HG03097 (cell line): ENCODE results near the gene TET3.

Experiments used
- ATAC-seq: cut with Tn5 transposase; IDR thresholded peaks from one replicate; pipeline ENCODE4 v1.9.1; 2021; ENCODE audit not compliant: unreplicated experiment, low FRiP score

TET3 gene

DNA sequence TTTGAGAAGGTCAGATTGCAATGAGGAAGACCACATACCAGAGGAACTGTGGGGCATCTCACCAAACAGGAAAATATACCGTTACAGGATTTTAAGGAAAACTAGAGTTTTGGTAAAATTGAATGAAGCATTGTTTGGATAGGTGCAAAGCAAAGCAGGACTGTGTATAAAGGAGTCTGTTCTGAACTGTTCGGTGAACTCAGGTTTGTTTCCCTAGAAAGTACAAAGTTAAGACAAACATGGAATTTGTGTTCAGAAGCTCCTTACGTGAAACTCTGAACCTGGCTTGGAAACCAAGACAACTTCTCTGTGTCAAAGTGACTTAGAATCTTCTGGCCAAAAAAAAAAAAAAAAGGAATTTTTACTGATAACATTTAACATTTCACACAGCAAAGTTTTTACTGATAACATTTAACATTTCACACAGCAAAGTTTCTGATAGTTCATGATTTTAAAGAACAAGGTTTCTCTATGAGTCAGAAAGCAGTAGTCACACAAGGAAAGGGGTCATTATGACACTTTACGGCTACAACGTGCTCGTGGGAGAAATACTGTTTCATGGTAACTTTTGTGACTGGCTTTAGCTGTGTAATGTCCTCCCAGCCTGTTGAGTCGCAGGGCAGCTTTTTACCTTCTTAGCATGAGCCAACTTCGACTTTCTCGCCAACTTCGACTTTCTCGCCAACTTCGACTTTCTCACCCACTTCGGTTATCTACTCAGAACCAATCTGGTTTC lies 21.2 kb upstream of the TET3 start:
- no peak for ATAC-seq

DNA sequence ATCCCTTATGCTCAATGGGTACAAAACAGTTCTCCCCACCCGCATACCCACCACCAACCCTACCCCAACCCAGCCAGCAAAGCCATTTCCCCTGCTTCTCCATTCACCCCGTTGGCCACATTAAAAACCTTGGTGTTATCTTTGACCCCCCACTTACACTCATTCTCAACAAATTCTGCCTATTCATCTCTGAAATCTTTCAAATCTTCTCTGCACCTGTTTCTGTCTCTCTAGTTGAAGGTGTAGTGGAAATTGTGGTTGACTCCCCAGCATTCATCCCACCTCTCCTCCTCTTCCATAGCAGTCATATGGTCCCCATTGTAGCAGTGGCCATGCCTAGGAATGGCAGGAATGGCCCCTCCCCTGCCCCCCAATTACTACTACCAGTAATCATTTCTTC lies 20.5 kb upstream of the TET3 start:
- no peak for ATAC-seq

DNA sequence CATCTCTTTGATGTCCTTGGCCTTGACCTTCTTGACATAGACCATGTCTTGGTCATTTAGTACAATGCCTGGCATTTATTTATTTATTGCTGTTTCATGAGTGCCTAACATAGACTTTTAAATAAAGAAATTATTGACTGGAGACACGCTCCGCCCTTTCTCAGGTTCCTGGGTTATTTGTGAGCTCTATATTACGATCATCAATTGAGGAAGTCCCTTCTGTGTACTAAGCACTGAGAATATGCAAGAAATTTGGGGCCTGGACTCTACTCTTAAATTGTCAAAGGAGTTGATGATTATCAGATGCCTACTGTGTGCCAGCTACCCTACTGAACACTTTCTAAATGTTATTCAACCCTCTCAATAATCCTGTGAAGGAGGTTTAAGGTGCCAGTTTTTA lies 19.7 kb upstream of the TET3 start:
- no peak for ATAC-seq

DNA sequence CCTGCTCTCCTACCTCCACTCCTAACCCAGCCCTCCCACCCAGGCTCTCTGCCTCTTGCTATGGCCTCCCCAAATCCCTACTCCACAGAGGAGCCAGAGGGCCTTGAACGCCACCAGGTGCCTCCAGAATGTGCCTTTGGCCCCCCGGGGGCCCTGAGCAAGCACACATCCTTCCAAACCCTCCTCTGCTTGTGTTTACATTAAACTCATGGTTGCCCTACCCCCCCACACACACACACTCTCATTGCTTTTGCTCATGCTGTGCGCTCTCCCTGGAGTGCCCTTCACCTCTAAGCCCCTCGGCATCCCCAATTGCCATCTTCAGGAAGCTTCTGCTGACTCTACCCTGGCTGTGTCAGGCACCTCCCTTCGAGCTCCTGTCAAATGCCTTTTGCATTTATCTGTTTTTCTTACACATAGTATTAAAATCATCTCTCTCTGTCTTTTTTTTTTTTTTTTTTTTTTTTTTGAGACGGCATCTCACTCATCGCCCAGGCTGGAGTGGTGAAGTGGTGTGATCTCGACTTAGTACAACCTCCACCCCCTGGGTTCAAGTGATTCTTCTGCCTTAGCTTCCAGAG lies 16.3 kb upstream of the TET3 start:
- ATAC-seq: no peak

DNA sequence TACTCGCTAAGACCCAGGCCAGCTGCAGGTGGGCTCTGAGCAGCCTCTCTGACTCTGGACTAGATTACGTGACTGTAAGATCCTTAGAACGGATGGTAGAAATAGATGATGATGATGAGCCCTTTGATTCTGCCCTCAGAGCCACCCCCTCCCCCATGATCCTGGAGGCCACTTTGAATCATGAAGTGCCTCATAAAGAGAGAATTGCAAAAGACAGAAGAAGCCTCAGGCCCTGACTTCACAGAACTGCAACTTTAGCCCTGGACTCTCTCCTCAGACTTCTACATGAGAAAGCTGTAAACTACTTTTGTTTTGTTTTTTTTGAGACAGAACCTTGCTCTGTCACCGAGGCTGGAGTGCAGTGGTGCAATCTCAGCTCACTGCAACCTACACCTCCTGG lies 15.4 kb upstream of the TET3 start:
- ATAC-seq: no peak

DNA sequence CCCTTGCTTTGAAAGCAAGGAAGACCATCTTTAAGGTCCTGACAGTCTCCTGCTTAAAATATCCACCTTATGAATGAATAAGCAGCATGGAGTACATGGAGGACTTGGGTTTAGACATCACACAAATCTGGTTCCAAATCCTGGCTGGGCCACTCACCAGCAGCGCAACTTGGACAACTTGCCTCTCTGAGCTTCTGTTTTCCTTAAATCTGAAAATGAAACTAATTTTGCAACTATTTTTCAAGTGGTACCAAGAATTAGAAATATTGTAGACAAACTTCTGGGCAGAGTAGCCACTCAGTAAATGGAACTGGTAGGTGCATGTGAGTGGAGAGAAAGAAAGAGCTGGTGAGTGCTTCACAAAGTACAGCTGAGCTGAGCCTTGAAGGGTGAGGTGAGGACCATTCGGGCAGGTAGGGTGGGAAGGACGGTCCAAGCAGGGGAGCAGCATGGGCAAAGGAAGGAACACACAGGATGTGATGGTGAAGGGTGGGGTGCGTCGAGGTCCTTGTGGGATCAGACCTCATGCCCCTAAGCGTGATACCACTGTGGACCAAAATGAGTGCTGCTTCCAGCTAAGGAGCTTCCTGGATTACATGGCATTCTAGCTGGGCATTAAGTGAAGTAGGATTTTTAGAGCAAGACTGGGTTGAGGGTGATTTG lies 14.4 kb upstream of the TET3 start:
- no peak for ATAC-seq

DNA sequence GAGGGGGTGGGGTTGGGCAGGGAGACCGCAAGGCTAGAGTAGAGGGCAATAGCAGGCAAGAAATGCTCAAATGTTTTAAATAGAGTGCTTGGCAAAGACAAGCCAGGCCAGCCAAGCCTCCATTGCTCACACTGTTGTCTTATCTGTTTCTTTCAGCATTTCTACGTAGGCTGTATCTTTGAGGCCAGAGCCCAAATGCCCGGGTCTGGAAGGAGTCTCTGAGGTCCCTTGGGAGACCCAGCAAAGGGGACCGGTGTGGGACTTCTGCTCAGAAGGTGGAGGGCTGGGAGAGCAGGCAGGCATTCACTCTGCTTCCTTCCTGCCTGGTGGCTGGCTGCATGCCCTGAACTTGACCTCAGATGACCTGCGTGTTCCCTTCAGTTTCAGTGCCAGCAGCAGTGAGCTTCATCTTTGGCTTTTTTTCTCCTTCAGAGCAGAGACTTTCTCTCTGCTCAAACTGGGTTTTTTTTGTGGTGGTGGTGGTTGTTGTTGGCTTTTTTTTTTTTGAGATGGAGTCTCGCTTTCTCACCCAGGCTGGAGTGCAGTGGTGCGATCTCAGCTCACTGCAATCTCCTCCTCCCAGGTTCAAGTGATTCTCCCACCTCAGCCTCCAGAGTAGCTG lies 13.7 kb upstream of the TET3 start:
- ATAC-seq: peak; percentile 71

DNA sequence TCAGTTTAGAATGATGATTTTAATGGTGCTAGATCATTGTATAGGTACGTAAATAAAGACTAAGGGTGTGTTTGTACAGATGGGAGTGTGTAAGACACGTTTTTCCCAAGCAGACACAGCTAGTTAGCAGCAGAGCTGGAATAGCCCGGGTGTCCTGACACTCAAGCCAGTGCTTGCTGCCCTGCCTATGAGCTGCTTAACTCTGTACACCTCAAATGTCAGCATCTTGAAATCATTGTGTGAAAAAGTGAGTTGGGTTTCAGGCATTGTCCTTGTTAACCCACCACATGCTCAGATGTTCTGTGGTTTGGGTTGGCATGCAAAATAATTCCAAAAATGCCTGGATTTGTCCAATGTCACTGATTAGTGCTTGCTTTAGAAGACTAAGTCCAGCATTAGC lies 13.0 kb upstream of the TET3 start:
- ATAC-seq: no peak

DNA sequence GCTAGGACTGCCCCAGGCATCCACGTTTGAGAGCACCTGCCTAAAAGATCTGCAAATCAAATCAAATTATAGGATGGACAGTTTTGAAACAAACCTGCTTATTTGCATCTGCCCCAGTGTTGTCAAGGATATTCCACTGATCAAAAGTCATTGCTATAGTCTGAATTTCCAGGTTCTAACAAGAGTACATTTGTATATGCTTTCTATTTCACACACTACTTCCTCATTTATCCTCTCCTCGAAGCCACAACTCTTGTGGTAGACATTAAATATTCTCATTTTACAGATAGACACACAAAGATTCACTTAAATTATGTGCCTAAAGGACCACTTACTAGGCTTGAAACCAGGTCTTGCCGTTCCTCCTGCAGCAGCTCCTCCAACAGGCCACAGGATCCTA lies 11.9 kb upstream of the TET3 start:
- no peak for ATAC-seq

DNA sequence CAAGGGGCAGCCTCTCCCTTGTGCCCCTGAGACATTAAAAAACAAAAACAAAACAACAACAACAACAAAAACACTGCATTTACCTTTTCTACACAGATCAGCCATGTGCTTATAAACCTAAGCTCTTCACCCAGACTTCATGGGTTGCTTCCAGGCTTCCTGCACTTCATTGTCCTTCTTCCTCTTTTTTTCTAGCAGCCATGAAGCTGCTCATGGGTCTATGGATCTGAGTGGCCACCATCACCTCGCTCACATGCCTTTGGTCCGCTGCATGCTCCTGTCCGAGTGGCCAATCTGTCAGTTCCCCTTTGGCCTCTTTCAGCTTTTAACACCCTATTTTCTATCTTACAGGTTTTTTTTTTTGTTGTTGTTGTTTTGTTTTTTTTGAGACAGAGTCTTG lies 9.0 kb upstream of the TET3 start:
- ATAC-seq: no peak

DNA sequence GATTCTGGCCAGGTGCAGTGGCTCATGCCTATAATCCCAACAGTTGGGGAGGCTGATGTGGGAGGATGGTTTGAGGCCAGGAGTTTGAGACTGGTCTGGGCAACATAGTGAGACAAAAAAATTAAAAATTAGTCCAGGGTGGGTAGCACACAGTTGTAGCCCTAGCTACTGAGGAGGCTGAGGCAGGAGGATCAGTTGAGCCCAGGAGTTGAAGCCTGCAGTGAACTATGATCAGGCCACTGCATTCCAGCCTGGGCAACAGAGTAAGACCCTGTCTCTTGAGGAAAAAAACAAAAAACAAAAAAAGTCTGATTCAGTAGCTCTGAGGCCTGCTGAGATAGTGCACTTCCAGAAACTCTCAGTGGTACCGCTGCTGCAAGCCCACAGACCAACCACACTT lies 7.9 kb upstream of the TET3 start:
- no peak for ATAC-seq

DNA sequence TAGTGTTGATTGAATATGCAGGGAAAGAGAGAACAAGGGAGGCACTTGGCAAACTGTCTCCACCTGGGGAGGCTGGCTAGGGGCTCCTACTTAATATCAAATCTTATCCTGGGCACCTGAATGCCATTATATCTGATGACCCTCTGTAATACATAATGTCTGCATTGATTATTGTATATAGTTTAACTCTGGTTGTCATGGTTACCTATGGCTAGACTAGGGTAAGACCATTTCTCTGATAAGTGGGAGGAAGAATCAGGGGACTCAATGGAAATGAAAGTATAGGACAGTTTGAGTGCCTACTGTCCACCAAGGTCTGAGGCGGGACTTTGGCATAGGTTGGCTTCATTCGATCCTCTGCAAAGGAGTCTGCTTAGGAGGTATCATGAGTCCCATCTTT lies 7.2 kb upstream of the TET3 start:
- ATAC-seq: no peak

DNA sequence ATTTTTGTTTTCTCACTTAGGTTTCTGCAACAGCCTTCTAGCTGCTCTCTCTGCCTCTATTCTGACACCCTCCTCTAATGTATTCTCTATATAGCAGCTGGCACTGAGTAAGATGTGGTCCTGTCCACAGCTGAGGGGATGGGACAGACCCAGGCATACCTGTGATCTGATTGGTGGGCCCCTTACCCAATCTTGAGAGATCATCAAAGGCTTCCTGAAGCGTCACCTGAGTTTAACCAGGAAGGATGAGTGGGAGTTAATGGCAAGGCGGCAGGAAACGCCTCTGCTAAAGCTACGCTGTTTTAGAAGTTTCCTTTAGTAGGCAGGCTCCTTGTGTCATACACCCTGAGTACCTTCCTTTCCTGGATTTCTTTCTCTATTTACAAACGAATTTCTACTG lies 5.7 kb upstream of the TET3 start:
- ATAC-seq: no peak

DNA sequence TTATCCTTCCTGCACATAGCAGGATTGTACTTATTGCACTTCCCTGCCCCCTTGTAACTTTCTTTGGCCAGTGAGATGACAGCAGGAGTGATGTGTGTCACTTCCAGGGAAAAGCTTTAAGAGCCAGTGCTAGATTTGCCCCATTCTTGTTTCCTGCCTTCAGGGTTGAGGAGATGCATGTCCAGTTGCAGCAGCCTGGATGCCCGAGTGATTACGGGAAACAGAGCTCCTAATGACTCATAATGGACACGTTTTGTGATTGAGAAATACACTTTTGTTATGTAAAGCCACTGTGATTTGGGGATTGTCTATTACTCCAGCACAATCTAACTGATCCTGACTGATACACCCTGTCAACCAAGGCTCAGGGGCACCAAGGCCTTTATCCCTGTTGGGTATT lies 5.0 kb upstream of the TET3 start:
- no peak for ATAC-seq

DNA sequence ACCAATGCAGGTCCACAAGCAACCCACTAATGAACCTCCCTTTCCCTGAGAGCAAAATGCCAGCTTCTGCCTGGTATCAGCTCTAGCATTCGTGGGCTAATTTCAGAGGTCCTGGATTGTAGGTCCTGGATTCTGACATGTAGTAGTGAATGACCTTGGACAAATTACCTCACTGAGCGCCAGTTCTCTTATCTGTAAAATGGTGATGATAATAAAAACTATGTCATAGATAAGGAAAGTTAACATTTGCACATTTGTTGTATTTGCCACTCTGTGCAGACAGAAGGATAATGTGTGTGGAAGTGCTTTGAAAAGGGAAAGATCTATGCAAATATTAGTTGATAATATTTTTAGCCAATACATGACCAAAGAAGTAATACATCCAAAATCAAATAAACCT lies 4.1 kb upstream of the TET3 start:
- no peak for ATAC-seq

DNA sequence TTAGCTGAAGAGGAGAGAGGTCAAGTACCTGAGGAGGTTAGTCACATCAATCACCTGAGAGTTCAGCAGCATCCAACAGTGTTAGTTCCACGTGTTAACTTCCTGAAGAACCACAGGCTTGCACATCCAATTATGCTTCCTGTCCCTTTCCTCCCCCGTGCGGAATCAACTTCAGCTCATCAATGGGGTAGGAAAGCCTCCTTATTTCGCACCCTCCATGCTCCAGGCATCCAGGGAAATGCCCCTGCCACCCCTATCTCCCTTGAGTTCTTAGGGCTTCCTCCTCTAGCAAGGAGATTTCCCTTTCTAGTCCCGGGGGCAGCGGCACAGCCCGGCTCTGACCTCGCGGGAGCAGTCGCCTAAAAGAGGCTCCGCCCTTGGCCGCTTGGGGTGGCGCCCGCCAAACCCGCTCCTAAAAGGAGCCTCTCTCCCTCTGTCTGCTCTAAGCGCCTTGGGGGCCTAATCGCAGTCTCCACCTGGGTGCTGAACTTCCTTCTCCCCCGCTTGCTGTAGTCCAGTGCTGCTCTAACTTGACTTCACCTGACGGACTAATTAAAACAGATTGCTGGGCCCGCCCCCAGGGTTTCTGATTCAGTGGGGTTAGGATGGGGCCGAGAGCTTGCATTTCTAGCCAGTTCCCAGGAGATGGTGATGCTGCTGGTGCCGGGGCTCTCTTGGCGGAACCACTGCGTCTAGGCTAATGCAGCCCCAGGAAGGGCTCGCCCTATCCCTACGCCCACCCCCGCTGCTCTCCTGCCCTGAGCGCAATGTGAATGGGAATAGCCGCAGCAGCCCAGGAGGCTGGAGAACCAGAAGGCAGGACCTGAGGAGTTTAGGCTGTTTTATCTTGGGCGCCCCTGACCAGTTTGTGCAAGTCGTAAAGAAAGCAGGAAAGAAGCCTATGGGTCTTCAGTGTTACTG lies 3.4 kb upstream of the TET3 start:
- ATAC-seq: no peak

DNA sequence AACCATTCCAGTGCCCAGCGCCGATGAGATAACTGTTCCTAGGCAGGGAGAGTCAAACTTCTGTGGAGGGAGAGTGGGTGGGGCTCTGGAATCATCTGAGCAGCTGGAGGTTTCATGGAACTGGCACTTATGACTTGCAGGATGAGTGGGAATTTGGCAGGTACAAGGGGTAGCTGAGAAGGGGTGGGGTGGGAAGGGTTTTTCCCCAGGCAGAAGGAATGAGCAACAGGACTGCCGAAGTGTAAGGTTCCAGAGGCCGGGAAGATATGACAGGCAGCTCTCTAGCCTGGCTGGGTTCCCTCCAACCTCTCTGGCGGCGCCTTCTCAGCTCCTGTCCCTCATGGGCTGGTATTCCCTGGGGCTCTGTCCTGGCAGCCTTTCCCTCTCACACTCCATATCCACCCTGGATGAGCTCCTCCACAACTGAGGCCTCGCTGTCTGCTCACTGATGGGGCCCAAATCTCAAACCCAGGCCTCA lies 2.5 kb upstream of the TET3 start:
- no peak for ATAC-seq

DNA sequence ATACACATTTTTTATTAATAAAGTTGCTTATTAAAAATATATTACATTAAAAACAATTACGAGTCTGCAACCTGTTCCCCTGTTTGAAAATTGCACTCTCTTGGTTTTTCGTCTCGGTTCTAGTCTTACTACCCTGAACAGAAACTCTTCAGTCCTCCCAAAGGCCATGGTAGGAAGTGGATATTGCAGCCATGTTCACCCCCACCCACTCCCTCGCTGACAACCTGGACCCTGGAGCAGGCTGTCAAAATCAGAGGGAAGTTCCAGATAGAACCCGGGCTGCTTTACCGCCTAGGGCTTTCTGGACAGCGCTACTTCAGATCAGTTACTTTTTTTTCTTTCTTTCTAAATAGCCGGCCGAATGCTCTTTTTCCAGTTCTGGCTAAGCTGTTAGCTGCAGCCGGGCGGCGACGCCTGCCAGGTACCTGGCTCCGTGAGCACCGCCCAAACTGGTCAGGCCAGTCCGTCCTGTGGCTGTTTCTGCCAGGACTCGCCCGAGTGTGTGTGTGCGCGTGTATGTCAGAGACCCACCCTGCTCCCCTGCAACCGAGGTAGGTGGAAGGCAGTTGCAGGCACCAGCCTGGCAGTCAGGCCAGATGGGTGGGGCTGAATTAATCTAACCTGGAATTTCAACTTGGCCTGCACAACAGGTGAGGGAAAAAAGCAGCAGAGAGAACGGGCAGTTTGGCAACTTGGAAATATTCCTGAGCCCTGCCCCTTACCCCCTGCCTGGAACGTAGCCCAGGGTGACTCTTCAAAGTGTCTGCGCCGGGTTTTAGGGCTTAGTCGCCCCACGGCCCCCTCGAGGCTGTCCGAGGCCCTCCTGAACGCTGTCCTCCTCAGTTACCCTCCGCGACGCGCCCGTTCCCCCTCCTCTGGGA lies 1.1 kb upstream of the TET3 start:
- ATAC-seq: no peak

DNA sequence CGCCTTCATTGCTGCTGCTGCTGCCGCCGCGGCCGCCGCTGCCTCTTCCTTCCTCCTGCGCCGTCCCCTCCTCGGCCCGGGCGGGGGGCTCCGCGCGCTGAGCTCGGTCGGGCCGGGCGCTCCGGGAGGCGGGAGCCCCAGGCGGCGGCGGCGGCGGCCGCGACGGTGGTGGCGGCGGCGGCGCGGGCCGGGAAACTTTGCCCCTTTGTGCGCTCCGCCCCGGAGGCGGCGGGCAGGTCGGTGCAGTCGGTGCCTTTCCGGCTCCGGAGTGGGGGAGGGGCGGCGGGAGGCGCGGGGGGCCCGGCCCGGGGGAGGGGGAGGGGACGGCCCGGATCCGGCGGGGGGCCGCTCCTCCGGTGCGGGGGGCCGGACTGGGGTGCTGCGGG lies 205 bp downstream of the TET3 start:
- ATAC-seq: peak; percentile 12
